Karpas-422 (cell line): ENCODE results near the gene ONECUT2. TPM values are rescaled to one million over a fixed set of nuclear protein-coding genes. Genes with fewer than 3 reads are reported as not detected.
"Not testable (repeated sequence)": the region's sequence is repeated elsewhere in the genome, so short reads cannot be mapped to it uniquely, and the experiment has no call there.

Experiments used
- DNase-seq: peaks from one replicate; pipeline ENCODE4 v3.0.0-alpha.2; 2015
- H2AFZ ChIP-seq: fragments of 200-600 bp; sonication (generic); 2 replicates; pipeline ENCODE4 v1.6.1; 2014; ENCODE audit warnings: antibody characterized with exemption, low read length, mixed read lengths
- H3K27ac ChIP-seq: fragments of 200-600 bp; sonication (generic); 2 replicates; pipeline ENCODE4 v1.5.1; 2014; ENCODE audit warnings: mild to moderate bottlenecking, low read length, moderate library complexity
- H3K27me3 ChIP-seq: fragments of 200-600 bp; sonication (generic); 2 replicates; pipeline ENCODE4 v1.6.1; 2014; ENCODE audit warnings: low read length, mixed read lengths
- H3K36me3 ChIP-seq: fragments of 200-600 bp; sonication (generic); 2 replicates; pipeline ENCODE4 v1.6.1; 2014; ENCODE audit warnings: low read length, mixed read lengths; ENCODE audit not compliant: insufficient read depth
- H3K4me1 ChIP-seq: fragments of 200-600 bp; sonication (generic); 2 replicates; pipeline ENCODE4 v1.6.1; 2014; ENCODE audit warnings: mild to moderate bottlenecking, low read length, mixed read lengths
- H3K4me2 ChIP-seq: fragments of 200-600 bp; sonication (generic); 2 replicates; pipeline ENCODE4 v1.6.1; 2014; ENCODE audit warnings: low read length, low read depth, mild to moderate bottlenecking; ENCODE audit not compliant: poor library complexity, severe bottlenecking
- H3K4me3 ChIP-seq: fragments of 200-600 bp; sonication (generic); 2 replicates; pipeline ENCODE4 v1.5.1; 2014; ENCODE audit warnings: mild to moderate bottlenecking, antibody characterized with exemption, low read length, mixed read lengths
- H3K79me2 ChIP-seq: fragments of 200-600 bp; sonication (generic); 2 replicates; pipeline ENCODE4 v1.6.1; 2014; ENCODE audit warnings: mild to moderate bottlenecking, low read length, mixed read lengths
- H3K9ac ChIP-seq: fragments of 200-600 bp; sonication (generic); 2 replicates; pipeline ENCODE4 v1.6.0; 2014; ENCODE audit warnings: low read length
- H3K9me2 ChIP-seq: fragments of 200-600 bp; sonication (generic), shearing (Covaris generic); replicated peaks from 2 replicates; pipeline ENCODE4 v1.6.0; 2014; ENCODE audit warnings: mild to moderate bottlenecking, low read length, moderate library complexity; ENCODE audit not compliant: insufficient read depth
- H3K9me3 ChIP-seq: fragments of 300-700, 200-600 bp; sonication (generic); 2 replicates; pipeline ENCODE4 v1.6.1; 2014; ENCODE audit warnings: low read length, mixed read lengths
- H4K20me1 ChIP-seq: fragments of 200-600 bp; sonication (generic); 2 replicates; pipeline ENCODE4 v1.6.1; 2014; ENCODE audit warnings: mild to moderate bottlenecking, antibody characterized with exemption, low read length, low read depth; ENCODE audit not compliant: insufficient read depth
- total RNA-seq: library from RNA; depleted of rRNA; stranded (reverse); fragments of >200 nt; shearing (Covaris generic); gene quantifications from 2 replicates; pipeline ENCODE4 v1.2.3, GENCODE V29; 2014; ENCODE audit warnings: low replicate concordance; rRNA removed

ONECUT2 gene
- not detected in 2 replicates for total RNA-seq

DNA sequence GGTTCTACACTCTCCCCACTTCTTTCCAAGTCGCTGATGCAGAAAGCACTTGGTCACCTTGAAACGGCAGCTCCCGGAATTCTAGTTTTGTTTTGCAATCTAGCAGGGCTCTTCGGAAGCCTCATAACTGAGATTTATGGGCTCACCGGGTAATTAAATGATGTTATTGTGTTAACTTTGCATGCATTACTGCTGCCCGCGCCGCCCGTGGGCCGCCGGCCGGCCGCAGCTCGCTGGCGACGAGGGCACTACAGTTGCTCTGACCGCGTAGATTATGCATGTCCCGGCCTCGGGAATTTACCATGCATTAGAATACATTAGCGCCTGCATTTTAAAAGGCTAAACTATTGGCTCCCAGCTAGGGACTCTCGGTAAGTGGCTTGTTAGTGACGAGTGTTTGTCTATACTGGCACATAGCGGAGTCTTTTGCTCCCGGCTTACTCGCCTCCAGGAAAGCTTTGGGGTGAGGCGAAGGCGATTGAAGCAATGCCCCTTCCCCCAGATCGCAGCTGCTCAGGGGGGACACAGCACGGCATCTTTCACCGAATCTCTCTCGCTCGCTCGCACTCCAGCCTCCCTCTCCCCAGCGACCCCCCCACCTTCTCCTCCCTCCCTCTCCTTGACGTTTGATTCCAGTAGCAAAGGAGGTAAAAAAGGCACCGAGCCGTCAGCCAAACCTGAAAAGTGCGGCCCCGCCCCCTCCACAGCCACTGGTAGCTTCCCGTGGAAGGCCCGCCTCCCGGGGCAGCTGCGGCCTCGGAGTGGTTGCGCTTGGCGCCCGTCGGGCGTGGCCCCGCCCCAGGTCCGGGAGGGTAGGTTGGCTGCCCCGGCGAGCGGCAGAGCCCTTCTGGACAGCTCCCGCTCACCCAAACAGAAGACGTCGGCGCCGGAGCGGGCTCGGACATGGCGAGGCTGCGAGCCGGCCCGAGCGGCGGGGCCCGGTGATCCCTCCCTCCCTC, at the start of gene ONECUT2:
Gene ONECUT2, plus strand, starts transcription at position 839 of the 959 bp plus-strand sequence. CDS start 343 bp downstream, outside the sequence.
- H3K9me2 ChIP-seq: no peaks in the 10 kb centered on the region
- no peak within 1 kb of the TSS for H3K4me3 ChIP-seq
- no peaks in the 10 kb centered on the region for H4K20me1 ChIP-seq
- H3K36me3 ChIP-seq: no peaks in the 10 kb centered on the region
- no peaks in the 10 kb centered on the region for H3K79me2 ChIP-seq
- DNase-seq: no peak
- no peaks in the 10 kb centered on the region for H3K9me3 ChIP-seq
- no peaks in the 10 kb centered on the region for H3K4me1 ChIP-seq
- no peaks in the 10 kb centered on the region for H3K27me3 ChIP-seq
- no peak within 1 kb of the TSS for H3K9ac ChIP-seq
- H3K27ac ChIP-seq: no peak within 1 kb of the TSS
- H3K4me2 ChIP-seq: no peak within 1 kb of the TSS
- H2AFZ ChIP-seq: no peak within 1 kb of the TSS

GRCh38 chr18:57389271-57389670, 45.9 kb upstream of the ONECUT2 start:
- H3K27ac ChIP-seq: no peak overlapping the region

GRCh38 chr18:57390044-57390443, 45.1 kb upstream of the ONECUT2 start:
- Histone ChIP-seq H3K79me2 (no peaks in the 10 kb centered on the region), H3K4me3 (no peak overlapping the region), H3K27ac (no peak overlapping the region), H3K36me3 (no peaks in the 10 kb centered on the region), H2AFZ (no peak overlapping the region), H3K9ac (no peak overlapping the region), H3K4me1 (no peaks in the 10 kb centered on the region), H3K27me3 (no peaks in the 10 kb centered on the region), H3K9me3 (no peaks in the 10 kb centered on the region), H3K9me2 (no peaks in the 10 kb centered on the region), H4K20me1 (no peaks in the 10 kb centered on the region), H3K4me2 (no peak overlapping the region)
- no peak for DNase-seq

More at GRCh38 chr18:57389271-57389670, 45.9 kb upstream of the ONECUT2 start:
- H2AFZ ChIP-seq: no peak overlapping the region
- no peaks in the 10 kb centered on the region for H3K79me2 ChIP-seq
- H3K4me2 ChIP-seq: no peak overlapping the region
- DNase-seq: no peak
- H3K36me3 ChIP-seq: no peaks in the 10 kb centered on the region
- H3K4me3 ChIP-seq: no peak overlapping the region
- no peaks in the 10 kb centered on the region for H3K27me3 ChIP-seq
- H3K9ac ChIP-seq: no peak overlapping the region
- no peaks in the 10 kb centered on the region for H3K9me3 ChIP-seq
- H4K20me1 ChIP-seq: no peaks in the 10 kb centered on the region
- H3K4me1 ChIP-seq: no peaks in the 10 kb centered on the region
- H3K9me2 ChIP-seq: no peaks in the 10 kb centered on the region

DNA sequence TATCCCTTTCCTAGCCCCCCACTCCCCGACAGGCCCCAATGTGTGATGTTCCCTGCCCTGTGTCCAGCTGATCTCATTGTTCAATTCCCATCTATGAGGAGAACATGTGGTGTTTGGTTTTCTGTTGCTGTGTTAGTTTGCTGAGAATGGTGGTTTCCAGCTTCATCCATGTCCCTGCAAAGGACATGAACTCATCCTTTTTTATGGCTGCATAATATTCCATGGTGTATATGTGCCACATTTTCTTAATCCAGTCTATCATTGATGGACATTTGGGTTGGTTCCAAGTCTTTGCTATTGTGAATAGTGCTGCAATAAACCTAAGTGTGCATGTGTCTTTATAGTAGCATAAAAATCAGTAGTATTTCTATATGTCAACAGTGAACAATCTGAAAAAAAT, 40.4 kb upstream of the ONECUT2 start:
- not testable (repeated sequence) for H3K79me2 ChIP-seq, H2AFZ ChIP-seq, H3K4me1 ChIP-seq, H3K4me3 ChIP-seq, H3K9me3 ChIP-seq, H4K20me1 ChIP-seq, H3K4me2 ChIP-seq, H3K9ac ChIP-seq, DNase-seq, H3K27me3 ChIP-seq, H3K36me3 ChIP-seq, H3K27ac ChIP-seq, H3K9me2 ChIP-seq

- H3K4me2 ChIP-seq, H2AFZ ChIP-seq, H3K9me3 ChIP-seq, H3K4me1 ChIP-seq, H3K27ac ChIP-seq, H3K9ac ChIP-seq, H4K20me1 ChIP-seq, H3K4me3 ChIP-seq, H3K36me3 ChIP-seq, H3K79me2 ChIP-seq, H3K9me2 ChIP-seq, H3K27me3 ChIP-seq: not testable (repeated sequence)
- peak; percentile 9 for DNase-seq
Observed at GRCh38 chr18:57396831-57397230, 38.3 kb upstream of the ONECUT2 start.

DNA sequence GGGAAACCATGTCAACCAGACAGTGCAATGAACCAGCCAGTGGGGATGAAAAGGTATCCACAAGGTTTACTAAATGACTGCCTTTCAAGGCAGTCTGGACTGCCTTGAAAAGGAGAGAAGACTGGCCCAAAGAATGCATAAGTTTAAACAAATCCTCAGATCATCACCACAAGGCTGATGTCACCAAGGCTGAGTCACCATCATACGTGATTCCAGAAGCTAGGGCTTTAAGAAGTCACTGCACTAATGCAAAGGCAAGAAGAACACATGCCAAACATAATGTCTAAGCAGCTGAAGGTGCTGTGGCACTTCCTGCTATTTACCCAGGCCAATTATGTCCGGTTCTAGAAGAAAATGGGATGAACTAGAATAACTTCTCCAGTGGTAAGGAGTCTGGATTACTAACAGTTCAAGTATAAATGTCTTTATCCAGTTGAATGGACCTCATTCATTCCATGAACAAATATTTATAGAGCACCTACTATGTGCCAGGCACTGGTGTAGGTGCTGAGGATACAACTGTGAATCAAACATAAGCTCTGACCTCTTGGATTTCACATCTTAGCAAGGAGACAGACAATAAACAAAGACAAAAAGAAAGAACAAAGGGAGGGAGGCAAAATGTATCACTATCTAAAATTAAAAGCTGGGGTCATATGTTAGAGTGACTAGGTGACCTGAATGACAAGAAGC, 37.6 kb upstream of the ONECUT2 start:
- H3K27ac ChIP-seq: no peak overlapping the region
- no peak overlapping the region for H3K4me2 ChIP-seq
- H3K4me3 ChIP-seq: no peak overlapping the region
- peak; percentile 25 for DNase-seq
- no peaks in the 10 kb centered on the region for H3K4me1 ChIP-seq
- H3K9me3 ChIP-seq: no peaks in the 10 kb centered on the region
- no peak overlapping the region for H2AFZ ChIP-seq
- no peaks in the 10 kb centered on the region for H3K9me2 ChIP-seq
- no peak overlapping the region for H3K9ac ChIP-seq
- no peaks in the 10 kb centered on the region for H4K20me1 ChIP-seq
- H3K79me2 ChIP-seq: no peaks in the 10 kb centered on the region
- no peaks in the 10 kb centered on the region for H3K36me3 ChIP-seq
- H3K27me3 ChIP-seq: no peaks in the 10 kb centered on the region

DNA sequence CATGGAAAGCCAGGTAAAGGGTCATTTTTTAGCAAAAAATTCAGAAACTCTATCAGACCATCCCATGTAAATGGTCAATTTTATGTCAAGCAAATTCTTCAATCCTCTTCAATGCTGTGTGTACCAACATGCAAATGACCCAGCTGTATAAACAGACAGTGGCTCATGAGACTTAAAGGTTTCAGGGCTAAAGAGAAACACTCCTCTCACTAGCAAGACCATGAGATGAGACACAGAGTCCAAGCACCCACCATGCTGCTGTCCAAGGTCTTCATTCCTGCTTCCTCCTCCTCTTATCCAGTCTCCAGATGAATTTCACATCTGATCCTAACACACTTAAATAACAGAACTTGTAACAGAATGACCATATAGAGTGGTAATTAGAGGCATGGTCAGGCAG, 30.8 kb upstream of the ONECUT2 start:
- H3K4me1 ChIP-seq: no peaks in the 10 kb centered on the region
- no peak for DNase-seq

GRCh38 chr18:57409650-57410049, 25.5 kb upstream of the ONECUT2 start:
- H3K9ac ChIP-seq: no peak overlapping the region
- no peak overlapping the region for H3K4me2 ChIP-seq
- no peak overlapping the region for H3K27ac ChIP-seq
- no peak for DNase-seq
- no peaks in the 10 kb centered on the region for H3K9me2 ChIP-seq
- no peaks in the 10 kb centered on the region for H3K36me3 ChIP-seq
- H2AFZ ChIP-seq: no peak overlapping the region
- no peaks in the 10 kb centered on the region for H4K20me1 ChIP-seq
- no peak overlapping the region for H3K4me3 ChIP-seq
- no peaks in the 10 kb centered on the region for H3K4me1 ChIP-seq
- H3K27me3 ChIP-seq: no peaks in the 10 kb centered on the region
- no peaks in the 10 kb centered on the region for H3K9me3 ChIP-seq
- no peaks in the 10 kb centered on the region for H3K79me2 ChIP-seq

More for the DNA sequence above, 30.8 kb upstream of the ONECUT2 start:
- Histone ChIP-seq H2AFZ (no peak overlapping the region), H3K27me3 (no peaks in the 10 kb centered on the region), H3K4me2 (no peak overlapping the region), H3K4me3 (no peak overlapping the region), H3K9me3 (no peaks in the 10 kb centered on the region), H3K27ac (no peak overlapping the region), H3K36me3 (no peaks in the 10 kb centered on the region), H3K9me2 (no peaks in the 10 kb centered on the region), H4K20me1 (no peaks in the 10 kb centered on the region), H3K79me2 (no peaks in the 10 kb centered on the region), H3K9ac (no peak overlapping the region)
